Fibroblast of mammary gland (primary cell): ENCODE measurements around the gene SLC1A6.
"Not testable (repeated sequence)": the region's sequence is repeated elsewhere in the genome, so short reads cannot be mapped to it uniquely, and the experiment has no call there.

Source experiments
- DNase-seq: peaks from one replicate; pipeline ENCODE4 v3.0.0-alpha.2; 2010; ENCODE audit warnings: low read depth
- H3K4me3 ChIP-seq: 2 replicates; pipeline ENCODE4 v1.5.1; 2011; ENCODE audit warnings: low read depth, mild to moderate bottlenecking, low read length, moderate library complexity; ENCODE audit not compliant: control insufficient read depth
- TF ChIP-seq, protein P1 (sequence below): conservative IDR thresholded peaks from 2 replicates; pipeline ENCODE4 v1.5.1; 2011; ENCODE audit warnings: low read depth, low read length, inconsistent platforms; ENCODE audit not compliant: control insufficient read depth, insufficient read depth

Gene SLC1A6

DNA sequence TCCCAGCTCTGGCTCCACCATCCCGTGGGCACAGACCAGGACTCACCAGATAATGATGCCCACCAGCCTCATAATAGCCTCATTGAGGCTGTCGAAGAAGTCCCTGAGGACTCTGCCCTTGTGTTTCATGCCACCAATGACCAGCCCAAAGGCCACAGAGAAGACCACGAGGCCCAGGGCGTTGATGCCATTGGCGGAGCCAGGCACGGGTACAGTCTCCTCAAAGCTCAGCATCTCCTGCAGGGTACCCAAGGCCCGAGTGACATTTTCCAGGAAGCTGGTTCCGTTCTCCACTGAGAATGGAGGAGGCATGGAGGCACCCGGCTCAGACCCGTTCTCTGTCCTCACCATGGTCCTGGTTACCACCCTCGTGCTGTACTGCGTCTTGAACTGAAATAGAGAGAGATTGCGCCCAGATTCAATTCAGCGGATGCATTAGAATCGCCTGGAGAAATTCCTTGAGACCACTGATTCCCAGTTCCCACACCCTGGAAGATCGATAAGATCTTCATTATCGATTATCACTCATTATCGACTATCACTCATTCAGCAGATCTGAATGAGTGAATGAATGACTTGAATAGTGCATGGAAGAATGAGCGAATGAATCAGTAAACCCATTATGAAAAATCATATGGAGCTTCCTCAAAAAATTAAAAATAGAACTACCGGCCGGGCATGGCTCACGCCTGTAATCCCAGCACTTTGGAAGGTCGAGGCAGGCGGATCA lies 17.5 kb downstream of the SLC1A6 start:
- no peak for DNase-seq
- TF ChIP-seq, protein P1, sequence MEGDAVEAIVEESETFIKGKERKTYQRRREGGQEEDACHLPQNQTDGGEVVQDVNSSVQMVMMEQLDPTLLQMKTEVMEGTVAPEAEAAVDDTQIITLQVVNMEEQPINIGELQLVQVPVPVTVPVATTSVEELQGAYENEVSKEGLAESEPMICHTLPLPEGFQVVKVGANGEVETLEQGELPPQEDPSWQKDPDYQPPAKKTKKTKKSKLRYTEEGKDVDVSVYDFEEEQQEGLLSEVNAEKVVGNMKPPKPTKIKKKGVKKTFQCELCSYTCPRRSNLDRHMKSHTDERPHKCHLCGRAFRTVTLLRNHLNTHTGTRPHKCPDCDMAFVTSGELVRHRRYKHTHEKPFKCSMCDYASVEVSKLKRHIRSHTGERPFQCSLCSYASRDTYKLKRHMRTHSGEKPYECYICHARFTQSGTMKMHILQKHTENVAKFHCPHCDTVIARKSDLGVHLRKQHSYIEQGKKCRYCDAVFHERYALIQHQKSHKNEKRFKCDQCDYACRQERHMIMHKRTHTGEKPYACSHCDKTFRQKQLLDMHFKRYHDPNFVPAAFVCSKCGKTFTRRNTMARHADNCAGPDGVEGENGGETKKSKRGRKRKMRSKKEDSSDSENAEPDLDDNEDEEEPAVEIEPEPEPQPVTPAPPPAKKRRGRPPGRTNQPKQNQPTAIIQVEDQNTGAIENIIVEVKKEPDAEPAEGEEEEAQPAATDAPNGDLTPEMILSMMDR, result no peak

DNA sequence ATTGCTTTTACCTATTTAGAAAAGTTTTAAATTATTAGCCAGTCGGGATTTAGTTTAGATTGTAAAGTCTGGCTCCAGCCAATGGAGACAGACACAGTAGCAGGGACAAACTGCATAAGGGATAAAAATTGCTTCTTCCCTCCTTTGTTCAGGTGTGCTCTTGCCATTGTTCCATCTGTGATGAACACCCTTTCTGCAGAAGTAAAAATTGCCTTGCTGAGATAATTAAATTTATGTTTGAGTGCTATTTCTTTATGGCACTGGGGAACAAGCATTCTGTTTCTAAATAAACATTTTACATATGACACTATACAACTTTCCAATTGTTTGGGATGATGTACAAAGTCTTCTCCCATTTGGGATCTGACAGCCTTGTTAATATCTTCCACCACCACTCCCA lies 20.4 kb downstream of the SLC1A6 start:
- DNase-seq, result no peak
- TF ChIP-seq, protein P1, result no peak
- H3K4me3 ChIP-seq, result no peak overlapping the region

More for the DNA sequence above, 17.5 kb downstream of the SLC1A6 start:
- H3K4me3 ChIP-seq, result no peak overlapping the region

DNA sequence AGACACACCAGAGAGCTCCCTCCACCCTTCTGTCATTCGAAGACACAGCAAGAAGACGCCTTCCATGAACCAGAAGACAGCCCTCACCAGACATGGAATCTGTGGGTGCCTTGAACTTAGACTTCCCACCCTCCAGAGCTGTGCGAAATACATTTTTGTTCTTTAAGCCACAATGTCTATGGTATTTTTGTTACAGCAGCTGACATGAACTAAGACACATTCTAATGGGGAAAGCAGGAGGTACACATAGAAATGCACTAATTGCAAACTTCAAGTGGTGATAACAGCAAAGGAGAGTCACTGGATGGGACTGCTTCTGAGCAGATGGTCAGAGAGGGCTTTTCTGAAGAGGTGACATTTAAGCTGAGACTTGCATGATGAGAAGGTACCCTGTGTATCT lies 22.2 kb downstream of the SLC1A6 start:
- no peak overlapping the region for H3K4me3 ChIP-seq
- TF ChIP-seq, protein P1, result no peak
- DNase-seq, result no peak

DNA sequence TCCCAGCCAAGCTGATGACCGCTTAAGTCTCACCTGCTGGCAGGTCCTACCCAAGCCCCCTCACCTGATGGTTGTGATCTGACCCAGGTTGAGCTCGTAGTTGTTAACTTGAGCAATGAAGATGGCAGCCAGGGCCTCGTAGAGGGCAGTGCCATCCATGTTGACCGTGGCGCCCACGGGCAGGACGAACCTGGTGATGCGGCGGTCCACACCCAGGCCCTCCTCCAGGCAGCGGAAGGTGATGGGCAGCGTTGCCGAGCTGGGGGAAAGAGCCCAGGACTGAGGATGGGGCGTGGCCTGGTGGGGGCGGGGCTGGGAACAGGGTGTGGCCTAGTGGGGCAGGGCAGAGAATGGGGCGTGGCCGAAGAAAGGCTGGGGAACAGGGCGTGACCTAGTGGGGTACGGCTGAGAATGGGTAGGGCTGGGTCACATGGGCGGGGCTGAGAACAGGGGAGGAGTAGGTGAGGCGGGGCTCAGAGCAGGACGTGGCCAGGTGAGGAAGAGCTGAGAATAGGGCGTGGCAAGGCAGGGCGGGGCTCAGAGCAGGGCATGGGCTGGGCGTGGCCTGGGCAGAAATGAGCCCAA lies 25.5 kb downstream of the SLC1A6 start:
- no peak for DNase-seq
- TF ChIP-seq, protein P1, result no peak
- H3K4me3 ChIP-seq, result no peak overlapping the region

DNA sequence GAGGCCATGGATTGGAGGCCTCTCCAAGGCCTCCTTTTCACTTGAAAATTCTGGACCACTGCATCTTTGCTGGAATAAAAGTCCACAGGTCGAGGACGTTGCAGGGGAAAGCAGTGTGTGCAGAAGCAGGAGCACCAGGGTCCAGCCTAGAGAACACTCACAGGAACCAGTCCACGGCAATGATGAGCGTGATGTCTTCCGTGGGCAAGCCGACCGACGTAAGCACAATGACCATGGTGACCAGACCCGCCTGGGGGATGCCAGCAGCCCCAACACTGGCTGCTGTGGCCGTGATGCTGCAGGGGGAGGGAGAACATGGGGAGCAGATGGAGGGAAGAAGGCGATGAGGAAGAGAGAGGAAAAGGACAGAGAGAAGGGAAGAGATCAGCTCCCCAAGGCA lies 26.9 kb downstream of the SLC1A6 start:
- H3K4me3 ChIP-seq, result no peak overlapping the region
- TF ChIP-seq, protein P1, result no peak
- DNase-seq, result no peak

DNA sequence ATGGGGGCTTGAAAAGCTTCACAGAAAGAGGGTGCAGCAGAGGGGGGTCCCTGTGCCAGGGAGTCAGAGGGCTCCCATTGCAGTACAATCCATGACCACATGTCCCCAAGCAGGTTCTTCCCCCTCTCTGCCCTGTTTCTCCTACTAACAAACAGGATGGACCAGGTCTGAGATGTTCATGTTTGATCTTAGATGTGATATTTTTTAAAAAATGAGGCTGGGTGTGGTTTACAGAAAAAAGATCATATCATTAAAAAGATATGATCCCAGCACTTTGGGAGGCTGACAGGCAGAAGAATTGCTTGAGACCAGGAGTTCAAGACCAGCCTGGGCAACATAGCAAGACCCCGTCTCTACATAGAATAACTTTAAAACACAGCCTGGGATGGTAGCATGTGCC lies 29.2 kb downstream of the SLC1A6 start:
- no peak overlapping the region for H3K4me3 ChIP-seq
- no peak for DNase-seq
- TF ChIP-seq, protein P1, result no peak

DNA sequence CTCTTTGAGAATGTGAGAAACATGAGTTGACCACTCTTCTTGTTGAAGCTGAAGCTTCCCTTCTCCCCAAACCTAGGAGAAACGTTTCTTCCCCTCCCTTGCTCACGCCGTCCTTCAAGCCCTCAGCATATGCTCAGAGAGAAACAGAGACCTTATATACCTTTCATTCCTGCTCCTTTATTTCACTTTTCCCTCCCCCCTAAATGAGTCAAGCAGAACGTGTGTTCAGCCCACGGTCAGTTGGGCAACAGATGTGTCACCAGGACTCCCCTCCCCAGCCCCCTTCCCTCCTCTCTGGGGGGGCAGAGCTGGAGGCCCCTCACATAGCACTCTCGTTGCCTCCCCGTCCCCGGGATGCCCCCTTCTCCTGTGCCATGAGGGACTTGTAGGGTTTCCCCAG lies 29.8 kb downstream of the SLC1A6 start:
- DNase-seq, result no peak
- TF ChIP-seq, protein P1, result no peak

DNA sequence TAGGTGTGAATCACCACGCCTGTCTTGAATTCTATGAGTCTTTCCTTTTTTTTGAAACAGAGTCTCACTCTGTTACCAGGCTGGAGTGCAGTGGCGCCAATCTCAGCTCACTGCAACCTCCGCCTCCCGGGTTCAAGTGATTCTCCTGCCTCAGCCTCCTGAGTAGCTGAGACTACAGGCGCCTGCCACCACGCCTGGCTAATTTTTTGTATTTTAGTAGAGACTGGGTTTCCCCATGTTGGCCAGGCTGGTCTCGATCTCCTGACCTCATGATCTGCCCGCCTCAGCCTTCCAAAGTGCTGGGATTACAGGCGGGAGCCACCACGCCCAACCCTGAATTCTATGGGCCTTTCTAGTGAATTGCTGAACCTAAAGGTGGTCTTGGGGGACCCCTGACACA lies 30.3 kb downstream of the SLC1A6 start:
- H3K4me3 ChIP-seq, DNase-seq: not testable (repeated sequence)

More for the DNA sequence above, 29.8 kb downstream of the SLC1A6 start:
- no peak overlapping the region for H3K4me3 ChIP-seq
